ENCODE data around the gene FBL.

- TF ChIP-seq CTCF (IDR thresholded peaks at IDR 0.05) (no peak), POLR2A (IDR thresholded peaks at IDR 0.05) (no peak), EP300 (IDR thresholded peaks at IDR 0.05) (no peak)
Observed at GRCh38 chr19:39846678-39847486, 703 bp upstream of the FBL start.
